Body of pancreas (tissue), 4 donors: ENCODE data around the gene ZNF341.

ENCODE experiments used
- CTCF ChIP-seq, 7 experiments: fragments of 450-650 bp in 4 of 7; fragments of 200-600 bp in 3 of 7; sonication (generic) in 3 of 7; IDR thresholded peaks; one replicate each; pipeline ENCODE4 v1.5.1; 2016 to 2019; ENCODE audit warnings: antibody characterized with exemption in 7 of 7
- POLR2A ChIP-seq, 3 donors: fragments of 450-650 bp; IDR thresholded peaks; one replicate each; pipeline ENCODE4 v1.6.1; 2016; ENCODE audit warnings: antibody characterized with exemption in 3 of 3, mild to moderate bottlenecking in 2 of 3

- TF ChIP-seq CTCF (IDR thresholded peaks at IDR 0.05) (no peak), POLR2A (IDR thresholded peaks at IDR 0.05) (no peak)
Measured at GRCh38 chr20:33697129-33697528, 34.7 kb upstream of the ZNF341 start.
